ENCODE measurements around the gene U2SURP.

Gene U2SURP

GRCh38 chr3:143101792-143102381 is 100.5 kb downstream of the U2SURP start:
- no peak for DNase-seq (ENCODE audit: low read depth)

- no peak for DNase-seq (ENCODE audit: low read depth)
Observed at GRCh38 chr3:143103652-143104051, 102.3 kb downstream of the U2SURP start.

GRCh38 chr3:143105170-143105569 is 103.8 kb downstream of the U2SURP start:
- no peak for DNase-seq (ENCODE audit: low read depth)

- DNase-seq (ENCODE audit: low read depth), result no peak
Observed at GRCh38 chr3:143109861-143110260, 108.5 kb downstream of the U2SURP start.
